Transverse colon (tissue), 3 donors: ENCODE results near the gene PNKD.

ENCODE experiments used
- CTCF ChIP-seq, 5 experiments: fragments of 200-600 bp in 3 of 5; fragments of 450-650 bp in 2 of 5; sonication (generic) in 3 of 5; IDR thresholded peaks; 1 replicate in 2 of 5; 2 replicates in 3 of 5; pipeline ENCODE4 v1.5.1; 2016 to 2017; ENCODE audit warnings: antibody characterized with exemption in 5 of 5, inconsistent platforms in 3 of 5, mild to moderate bottlenecking in 2 of 5, moderate library complexity in 1 of 5
- POLR2A ChIP-seq: fragments of 450-650 bp; IDR thresholded peaks from one replicate; pipeline ENCODE4 v1.6.1; 2016; ENCODE audit warnings: antibody characterized with exemption, mild to moderate bottlenecking, moderate library complexity

DNA sequence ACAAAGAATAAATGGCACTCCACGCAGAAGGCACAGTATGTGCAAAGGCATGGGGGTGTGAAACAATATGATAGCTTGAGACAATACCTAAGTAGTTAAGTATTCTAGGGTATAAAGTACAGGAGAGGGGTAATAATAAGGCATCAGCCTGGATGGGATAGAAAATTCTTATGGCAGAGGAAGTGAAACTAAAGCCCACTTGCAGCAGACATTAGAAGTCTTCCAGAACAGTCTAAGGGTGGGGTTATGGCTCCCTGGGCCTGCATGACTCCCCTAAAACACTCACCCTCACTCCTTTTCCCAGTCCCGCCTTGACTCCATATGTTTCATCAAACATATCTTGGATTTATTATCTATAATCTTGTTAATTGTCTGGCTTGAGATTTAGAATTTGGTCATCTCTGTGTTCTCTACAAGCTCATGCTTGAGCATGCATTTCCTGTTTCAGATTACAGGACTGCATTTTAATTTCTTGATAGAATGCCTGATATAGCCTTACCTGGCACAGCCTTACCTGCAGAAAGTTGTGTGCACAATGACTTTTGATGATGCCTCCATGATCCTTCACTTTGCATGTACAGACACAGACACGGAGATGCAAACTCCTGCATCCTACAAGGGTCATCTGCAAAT lies 50.5 kb downstream of the PNKD start:
- TF ChIP-seq POLR2A (no peak), CTCF (IDR thresholded peaks at IDR 0.05) (no peak)
